ENCODE measurements around the gene GARIN5B. TPM values are rescaled to one million over a fixed set of nuclear protein-coding genes. Genes with fewer than 3 reads are reported as not detected.

GARIN5B gene
- total RNA-seq, 1 donor from 2014 or later, result not detected

DNA sequence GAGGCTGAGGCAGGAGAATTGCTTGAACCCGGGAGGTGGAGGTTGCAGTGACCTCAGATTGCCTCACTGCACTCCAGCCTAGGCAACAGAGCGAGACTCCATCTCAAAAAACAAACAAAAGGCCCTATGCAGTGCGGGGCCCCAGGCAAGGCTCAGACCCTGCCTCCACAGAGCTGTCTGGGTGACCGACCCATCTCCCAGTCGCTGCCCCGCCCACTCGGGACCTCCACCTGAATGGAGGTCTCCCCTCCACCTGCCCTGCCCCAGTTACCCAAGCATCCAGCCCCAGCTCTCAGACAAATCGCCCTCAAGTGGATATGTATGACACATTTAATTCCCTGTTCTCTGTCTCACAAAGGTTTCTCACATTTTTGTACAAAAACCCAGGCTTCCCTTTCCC lies 2.2 kb upstream of the GARIN5B start:
- Mint-ChIP-seq H3K27ac (no peak overlapping the region), H3K27me3 (peaks cover 34% of the 10 kb centered on the region), H3K4me3 (ENCODE audit: low read depth) (no peak overlapping the region), H3K9me3 (ENCODE audit: low read depth) (no peaks in the 10 kb centered on the region), H3K36me3 (ENCODE audit: insufficient read depth) (no peaks in the 10 kb centered on the region), H3K4me1 (ENCODE audit: low read depth) (no peaks in the 10 kb centered on the region)
- no peak for DNase-seq (ENCODE audit: low spot score, unreplicated experiment)
- TF ChIP-seq, protein P1, sequence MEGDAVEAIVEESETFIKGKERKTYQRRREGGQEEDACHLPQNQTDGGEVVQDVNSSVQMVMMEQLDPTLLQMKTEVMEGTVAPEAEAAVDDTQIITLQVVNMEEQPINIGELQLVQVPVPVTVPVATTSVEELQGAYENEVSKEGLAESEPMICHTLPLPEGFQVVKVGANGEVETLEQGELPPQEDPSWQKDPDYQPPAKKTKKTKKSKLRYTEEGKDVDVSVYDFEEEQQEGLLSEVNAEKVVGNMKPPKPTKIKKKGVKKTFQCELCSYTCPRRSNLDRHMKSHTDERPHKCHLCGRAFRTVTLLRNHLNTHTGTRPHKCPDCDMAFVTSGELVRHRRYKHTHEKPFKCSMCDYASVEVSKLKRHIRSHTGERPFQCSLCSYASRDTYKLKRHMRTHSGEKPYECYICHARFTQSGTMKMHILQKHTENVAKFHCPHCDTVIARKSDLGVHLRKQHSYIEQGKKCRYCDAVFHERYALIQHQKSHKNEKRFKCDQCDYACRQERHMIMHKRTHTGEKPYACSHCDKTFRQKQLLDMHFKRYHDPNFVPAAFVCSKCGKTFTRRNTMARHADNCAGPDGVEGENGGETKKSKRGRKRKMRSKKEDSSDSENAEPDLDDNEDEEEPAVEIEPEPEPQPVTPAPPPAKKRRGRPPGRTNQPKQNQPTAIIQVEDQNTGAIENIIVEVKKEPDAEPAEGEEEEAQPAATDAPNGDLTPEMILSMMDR (IDR thresholded peaks at IDR 0.05; ENCODE audit: unreplicated experiment), result no peak

DNA sequence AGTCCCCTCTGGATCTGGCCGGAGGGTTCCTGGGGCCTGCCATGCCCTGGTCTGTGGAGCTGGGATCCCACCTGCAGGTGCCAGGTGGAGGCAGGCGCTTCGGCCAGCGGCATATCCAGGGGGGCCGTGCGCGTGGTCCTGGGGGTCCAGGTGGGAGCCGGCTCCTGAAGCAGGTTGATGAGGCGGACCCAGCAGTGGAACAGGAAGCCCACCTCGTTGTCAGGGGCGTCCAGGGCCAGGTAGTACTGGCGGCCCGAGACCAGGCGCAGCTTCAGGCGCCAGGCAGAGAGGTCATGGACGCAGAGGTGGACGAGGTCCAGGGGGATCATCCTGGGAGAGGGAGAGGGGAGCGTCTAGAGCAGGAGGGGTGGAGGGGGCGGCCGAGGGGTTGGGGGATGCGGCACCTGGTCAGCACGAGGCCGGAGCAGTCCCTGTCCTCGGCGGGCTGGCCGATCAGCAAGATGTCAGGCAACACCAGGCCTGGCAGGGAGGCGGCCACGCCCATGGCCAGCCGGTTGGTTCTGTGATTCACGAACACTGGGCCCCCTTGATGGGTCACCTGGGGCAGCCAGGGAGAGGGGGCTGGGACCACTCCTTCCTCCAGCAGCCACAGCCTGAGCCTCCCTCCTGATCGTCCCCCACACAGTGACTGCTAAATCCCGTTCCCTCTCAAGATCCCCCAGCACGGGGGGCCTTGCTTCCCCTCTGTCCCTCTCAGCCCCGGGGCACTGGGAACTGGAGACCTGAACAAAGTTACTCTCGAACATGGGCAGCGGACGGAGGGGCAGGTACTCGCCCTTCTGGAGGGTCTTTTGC lies 678 bp downstream of the GARIN5B start:
- DNase-seq (ENCODE audit: low spot score, unreplicated experiment), result no peak
- no peaks in the 10 kb centered on the region for H3K4me1 Mint-ChIP-seq (ENCODE audit: low read depth)
- TF ChIP-seq, protein P1 (IDR thresholded peaks at IDR 0.05; ENCODE audit: unreplicated experiment), result no peak
- no peaks in the 10 kb centered on the region for H3K9me3 Mint-ChIP-seq (ENCODE audit: low read depth)
- H3K36me3 Mint-ChIP-seq (ENCODE audit: insufficient read depth), result no peaks in the 10 kb centered on the region
- H3K27me3 Mint-ChIP-seq, result peaks cover 36% of the 10 kb centered on the region
- no peak overlapping the region for H3K4me3 Mint-ChIP-seq (ENCODE audit: low read depth)
- H3K27ac Mint-ChIP-seq, result no peak overlapping the region

DNA sequence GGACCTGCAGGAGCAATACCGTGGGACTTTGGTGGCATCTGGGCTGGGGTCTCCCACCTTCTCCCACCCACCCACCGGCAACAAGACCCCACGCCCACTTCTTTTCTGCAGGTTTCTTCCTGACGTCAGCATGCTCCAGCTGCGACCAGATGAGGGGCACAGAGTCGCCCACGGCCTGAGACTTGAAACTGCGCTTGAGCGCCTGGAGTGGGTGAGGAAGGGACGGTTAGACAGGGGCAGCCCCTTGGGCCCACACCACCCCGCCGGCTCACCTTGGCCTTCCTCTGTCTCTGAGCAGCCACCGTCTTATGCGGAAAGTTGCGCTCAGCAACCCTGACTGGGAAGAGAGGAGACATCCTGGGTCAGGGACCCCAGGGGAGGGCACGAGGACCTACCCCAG lies 2.2 kb downstream of the GARIN5B start:
- Mint-ChIP-seq H3K27ac (no peak overlapping the region), H3K9me3 (ENCODE audit: low read depth) (no peaks in the 10 kb centered on the region), H3K36me3 (ENCODE audit: insufficient read depth) (no peaks in the 10 kb centered on the region), H3K4me3 (ENCODE audit: low read depth) (no peak overlapping the region), H3K27me3 (peaks cover 43% of the 10 kb centered on the region), H3K4me1 (ENCODE audit: low read depth) (no peaks in the 10 kb centered on the region)
- TF ChIP-seq, protein P1 (IDR thresholded peaks at IDR 0.05; ENCODE audit: unreplicated experiment), result no peak
- no peak for DNase-seq (ENCODE audit: low spot score, unreplicated experiment)

GRCh38 chr19:55358943-55359908 lies 3.8 kb downstream of the GARIN5B start:
- no peak overlapping the region for H3K27ac Mint-ChIP-seq
- no peak overlapping the region for H3K4me3 Mint-ChIP-seq (ENCODE audit: low read depth)
- TF ChIP-seq, protein P1 (IDR thresholded peaks at IDR 0.05; ENCODE audit: unreplicated experiment), result no peak
- H3K27me3 Mint-ChIP-seq, result peaks cover 49% of the 10 kb centered on the region
- no peaks in the 10 kb centered on the region for H3K4me1 Mint-ChIP-seq (ENCODE audit: low read depth)
- no peak for DNase-seq (ENCODE audit: low spot score, unreplicated experiment)
- no peaks in the 10 kb centered on the region for H3K36me3 Mint-ChIP-seq (ENCODE audit: insufficient read depth)
- no peaks in the 10 kb centered on the region for H3K9me3 Mint-ChIP-seq (ENCODE audit: low read depth)

- no peaks in the 10 kb centered on the region for H3K36me3 Mint-ChIP-seq (ENCODE audit: insufficient read depth)
- TF ChIP-seq, protein P1 (IDR thresholded peaks at IDR 0.05; ENCODE audit: unreplicated experiment), result no peak
- H3K27me3 Mint-ChIP-seq, result peaks cover 46% of the 10 kb centered on the region
- H3K27ac Mint-ChIP-seq, result no peak overlapping the region
- no peaks in the 10 kb centered on the region for H3K9me3 Mint-ChIP-seq (ENCODE audit: low read depth)
- no peak overlapping the region for H3K4me3 Mint-ChIP-seq (ENCODE audit: low read depth)
- DNase-seq (ENCODE audit: low spot score, unreplicated experiment), result no peak
- no peaks in the 10 kb centered on the region for H3K4me1 Mint-ChIP-seq (ENCODE audit: low read depth)
Observed at GRCh38 chr19:55358493-55358892, 4.6 kb downstream of the GARIN5B start.

All from progenitor cell of endocrine pancreas (in vitro differentiated cells).